Omental fat pad (tissue), 4 donors: Measurements from ENCODE around the gene FRMD7. TPM values are rescaled to one million over a fixed set of nuclear protein-coding genes. Genes with fewer than 3 reads are reported as not detected.
A peak's percentile ranks its signal among the peaks of the same experiment; 100 is the strongest.

Experiments used
- ATAC-seq: fragments of 150-250 bp; one replicate; pipeline ENCODE4 v1.9.1; 2016; ENCODE audit warnings: mild to moderate bottlenecking, moderate library complexity; ENCODE audit not compliant: low FRiP score
- DNase-seq: peaks from one replicate; pipeline ENCODE4 v3.0.0-alpha.2; 2019; ENCODE audit warnings: low spot score
- total RNA-seq, 4 donors: library from RNA; depleted of rRNA; stranded (reverse); fragments of >200 nt; gene quantifications; one replicate each; pipeline ENCODE4 v1.1.0, GENCODE V29; 2016
- TF ChIP-seq, protein P1 (sequence below), 3 donors: fragments of 450-650 bp; IDR thresholded peaks; one replicate each; pipeline ENCODE4 v1.5.1; 2016 to 2017; ENCODE audit warnings: antibody characterized with exemption in 3 of 3, mild to moderate bottlenecking in 3 of 3, moderate library complexity in 2 of 3

FRMD7 gene
- total RNA-seq, 4 donors from 2014 or later, result not detected

DNA sequence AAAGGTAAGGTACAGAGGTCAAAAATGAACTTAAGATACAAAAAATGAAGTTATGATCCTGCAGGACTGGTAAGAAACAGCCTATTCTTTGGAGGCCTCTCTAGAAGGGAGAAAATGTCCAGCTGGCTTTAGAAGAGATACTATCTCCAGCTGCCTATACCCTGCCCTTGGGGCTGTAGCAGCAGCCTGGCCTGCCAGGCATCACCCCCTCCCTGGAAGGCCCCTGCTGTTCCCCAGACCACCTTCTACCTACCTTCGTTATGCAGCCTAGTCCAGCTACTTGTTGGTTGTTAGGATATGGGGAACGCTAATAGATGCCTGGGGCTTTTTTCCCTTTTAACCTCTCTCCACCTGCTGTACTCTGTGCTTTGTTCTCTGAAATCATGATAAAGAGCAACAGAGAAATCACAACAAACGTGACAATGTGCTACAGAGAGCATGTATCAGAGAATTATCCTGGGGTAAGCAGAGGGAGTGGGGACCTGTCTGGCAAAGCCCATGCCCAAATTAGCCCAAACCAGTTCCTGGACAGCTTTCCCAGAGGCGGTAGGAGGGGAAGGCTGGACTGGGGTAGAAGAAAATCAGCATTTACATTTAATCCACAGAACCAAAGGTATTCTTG is 34.5 kb downstream of the FRMD7 start:
- TF ChIP-seq, protein P1, sequence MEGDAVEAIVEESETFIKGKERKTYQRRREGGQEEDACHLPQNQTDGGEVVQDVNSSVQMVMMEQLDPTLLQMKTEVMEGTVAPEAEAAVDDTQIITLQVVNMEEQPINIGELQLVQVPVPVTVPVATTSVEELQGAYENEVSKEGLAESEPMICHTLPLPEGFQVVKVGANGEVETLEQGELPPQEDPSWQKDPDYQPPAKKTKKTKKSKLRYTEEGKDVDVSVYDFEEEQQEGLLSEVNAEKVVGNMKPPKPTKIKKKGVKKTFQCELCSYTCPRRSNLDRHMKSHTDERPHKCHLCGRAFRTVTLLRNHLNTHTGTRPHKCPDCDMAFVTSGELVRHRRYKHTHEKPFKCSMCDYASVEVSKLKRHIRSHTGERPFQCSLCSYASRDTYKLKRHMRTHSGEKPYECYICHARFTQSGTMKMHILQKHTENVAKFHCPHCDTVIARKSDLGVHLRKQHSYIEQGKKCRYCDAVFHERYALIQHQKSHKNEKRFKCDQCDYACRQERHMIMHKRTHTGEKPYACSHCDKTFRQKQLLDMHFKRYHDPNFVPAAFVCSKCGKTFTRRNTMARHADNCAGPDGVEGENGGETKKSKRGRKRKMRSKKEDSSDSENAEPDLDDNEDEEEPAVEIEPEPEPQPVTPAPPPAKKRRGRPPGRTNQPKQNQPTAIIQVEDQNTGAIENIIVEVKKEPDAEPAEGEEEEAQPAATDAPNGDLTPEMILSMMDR (IDR thresholded peaks at IDR 0.05), result no peak
- DNase-seq (no peak), ATAC-seq (no peak)

DNA sequence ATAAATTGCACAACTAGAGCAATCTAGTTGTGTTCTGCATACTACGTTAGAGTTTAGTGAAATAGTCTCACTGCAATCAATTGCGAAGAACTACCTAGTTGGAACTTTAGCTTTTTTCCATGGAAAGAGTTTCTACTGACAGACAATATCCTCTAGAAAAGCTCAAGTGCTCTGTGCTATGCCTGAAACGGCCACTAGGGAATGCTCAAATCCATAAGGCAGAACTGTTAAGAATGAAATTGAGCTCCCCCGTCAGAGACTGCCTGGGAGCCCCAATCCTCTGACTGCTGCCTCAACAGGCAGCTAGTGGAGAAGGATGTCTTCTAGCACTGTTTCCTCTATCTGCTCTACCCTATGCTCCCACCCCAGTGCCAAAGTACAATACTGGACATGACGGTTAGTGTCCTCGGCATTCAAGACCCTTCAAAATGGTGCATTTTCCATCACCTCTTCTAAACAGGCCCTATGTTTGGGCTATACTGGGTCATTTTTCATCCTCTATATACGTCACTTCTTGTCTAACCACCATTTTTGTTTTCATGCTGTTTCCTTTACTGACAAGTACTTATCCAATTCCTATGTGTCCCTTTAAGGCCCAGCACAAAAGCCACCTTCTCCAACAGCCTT is 35.3 kb downstream of the FRMD7 start:
- TF ChIP-seq, protein P1 (IDR thresholded peaks at IDR 0.05), result no peak
- DNase-seq (peak; percentile 35), ATAC-seq (no peak)

DNA sequence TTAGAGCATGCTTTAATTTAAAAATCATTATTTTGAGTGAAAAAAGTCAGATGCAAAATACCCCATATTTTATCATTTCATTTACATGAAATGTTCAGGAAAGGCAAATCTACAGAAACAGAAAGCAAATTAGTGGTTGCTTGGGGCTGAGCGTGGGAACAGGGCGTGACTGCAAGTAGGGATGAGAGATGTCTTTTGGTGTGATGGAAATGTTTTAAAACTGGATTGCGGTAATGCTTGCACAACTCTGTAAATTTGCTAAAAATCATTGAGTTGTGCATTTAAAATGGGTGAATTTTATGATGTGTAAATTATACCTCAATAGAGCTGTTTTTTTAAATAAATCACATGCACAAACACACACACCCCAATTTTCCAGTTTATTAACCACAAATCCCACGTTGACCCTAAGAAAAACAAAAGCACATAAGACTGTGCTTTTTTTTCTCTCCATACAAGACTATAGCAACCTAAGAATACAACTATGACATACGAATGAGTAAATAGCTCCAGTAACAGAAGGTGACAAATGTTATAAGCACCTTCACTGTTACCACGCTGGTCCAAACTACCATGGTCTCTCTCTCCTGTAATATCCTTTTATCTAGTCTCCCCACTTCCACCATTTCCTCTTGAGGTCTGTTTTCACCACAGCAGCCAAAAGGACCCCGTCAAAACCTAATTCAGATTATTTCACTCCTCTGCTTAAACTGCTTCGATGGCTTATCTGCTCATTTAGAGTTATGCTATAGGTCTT is 37.2 kb downstream of the FRMD7 start:
- DNase-seq (no peak), ATAC-seq (no peak)
- TF ChIP-seq, protein P1 (IDR thresholded peaks at IDR 0.05), result no peak

DNA sequence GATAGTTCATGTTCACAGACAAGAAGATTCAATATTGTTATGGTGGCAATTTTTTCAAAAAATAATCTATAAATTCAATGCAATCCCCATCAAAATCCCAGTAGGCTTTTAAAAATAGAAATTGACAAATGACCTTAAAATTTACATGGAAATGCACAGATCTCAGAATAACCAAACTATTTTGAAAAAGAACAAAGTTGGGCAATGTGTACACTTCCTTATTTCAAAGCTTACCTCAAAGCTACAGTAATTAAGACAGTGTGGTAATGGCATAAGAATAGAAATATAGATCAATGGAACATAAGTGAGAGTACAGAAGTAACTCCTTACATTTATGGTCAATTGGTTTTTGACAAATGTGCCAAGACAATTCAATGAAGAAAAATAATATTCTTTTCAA is 39.0 kb downstream of the FRMD7 start:
- TF ChIP-seq, protein P1 (IDR thresholded peaks at IDR 0.05), result no peak
- DNase-seq (no peak), ATAC-seq (no peak)

DNA sequence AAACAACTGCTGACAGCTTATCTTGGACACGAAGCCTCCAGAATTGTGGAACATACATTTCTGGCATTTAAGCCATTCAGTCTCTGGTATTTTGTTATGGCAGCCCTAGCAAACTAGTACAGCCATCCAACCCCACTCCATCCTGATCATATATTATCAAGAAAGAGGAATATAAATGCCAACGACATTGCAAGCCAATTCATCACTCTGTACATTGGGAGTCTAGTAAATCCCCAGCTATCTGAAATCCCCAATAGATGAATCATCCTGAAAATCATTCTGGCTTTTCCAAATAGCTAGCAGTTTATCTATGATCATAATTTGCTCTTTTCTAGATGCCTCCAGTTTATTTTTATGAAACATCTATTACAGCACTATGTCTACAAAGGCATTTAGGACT is 41.1 kb downstream of the FRMD7 start:
- no peak for ATAC-seq
- TF ChIP-seq, protein P1 (IDR thresholded peaks at IDR 0.05), result no peak
- no peak for DNase-seq

DNA sequence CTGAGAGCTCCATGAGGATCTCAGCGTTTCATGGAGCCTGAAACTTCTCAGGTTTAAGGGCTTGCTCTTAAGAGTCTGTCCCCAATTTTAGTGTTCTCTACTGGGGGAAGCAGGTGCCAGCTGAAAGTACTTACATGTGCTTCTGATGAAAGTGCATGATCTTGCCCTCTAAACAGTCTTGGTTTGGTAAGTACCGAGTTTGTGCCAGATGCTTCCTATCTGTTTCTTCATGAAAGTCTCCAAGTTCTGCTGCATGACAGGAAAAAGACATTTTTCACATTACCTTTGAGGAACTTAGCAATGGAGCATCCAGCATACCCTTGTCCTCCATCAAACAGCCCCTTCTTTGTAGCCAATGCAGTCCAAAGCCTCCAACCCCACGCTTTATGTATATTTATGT is 42.0 kb downstream of the FRMD7 start:
- no peak for ATAC-seq
- TF ChIP-seq, protein P1 (IDR thresholded peaks at IDR 0.05), result no peak
- DNase-seq, result no peak
